H1 (cell line): ENCODE measurements around the gene GULP1. TPM values are rescaled to one million over a fixed set of nuclear protein-coding genes. Genes with fewer than 3 reads are reported as not detected.

Experiments used
- CTCF ChIA-PET: fragments of 300-600 bp; sonication (Branson Sonifier 250); formaldehyde crosslinking; loops from one replicate; lab custom pipeline; 2021; ENCODE audit not compliant: partially characterized antibody; lab: Charles Lee
- POLR2A ChIA-PET: fragments of 300-600 bp; sonication (Branson Sonifier 250); formaldehyde crosslinking; loops from one replicate; lab custom pipeline; 2021; ENCODE audit warnings: inconsistent platforms; ENCODE audit not compliant: partially characterized antibody; lab: Charles Lee
- DNase-seq, 2 experiments: peaks; one replicate each; pipeline versions ENCODE4 v3.0.0 to v3.0.0-alpha.2; 2010 to 2022; ENCODE audit warnings: low spot score in 2 of 2, low read depth in 1 of 2, mixed read lengths in 1 of 2
- FAIRE-seq: peaks from 2 replicates; lab custom pipeline; 2011; peaks lifted over from hg19 to GRCh38; lab: Jason Lieb, UNC
- H2AFZ ChIP-seq: 2 replicates; pipeline ENCODE4 v1.8.1; 2012; ENCODE audit warnings: low read length, inconsistent platforms
- H2AK5ac ChIP-seq: 2 replicates; pipeline ENCODE4 v1.6.1; 2013; ENCODE audit warnings: low read depth, low read length
- H2BK120ac ChIP-seq: replicated peaks from 2 replicates; pipeline ENCODE3; 2013; ENCODE audit warnings: low read depth, low read length, inconsistent platforms
- H2BK12ac ChIP-seq: 2 replicates; pipeline ENCODE4 v1.6.1; 2013; ENCODE audit warnings: low read depth, low read length
- H2BK15ac ChIP-seq: 2 replicates; pipeline ENCODE4 v1.6.1; 2013; ENCODE audit warnings: low read length
- H2BK20ac ChIP-seq: 2 replicates; pipeline ENCODE4 v1.6.1; 2013; ENCODE audit warnings: low read length
- H2BK5ac ChIP-seq: 2 replicates; pipeline ENCODE4 v1.6.1; 2013; ENCODE audit warnings: low read depth, low read length
- H3K14ac ChIP-seq: 2 replicates; pipeline ENCODE4 v1.6.1; 2013; ENCODE audit warnings: inconsistent platforms; ENCODE audit not compliant: insufficient read length
- H3K18ac ChIP-seq: 2 replicates; pipeline ENCODE4 v1.6.1; 2013; ENCODE audit warnings: low read length; ENCODE audit errors: extremely low read depth
- H3K23ac ChIP-seq: 2 replicates; pipeline ENCODE4 v1.6.1; 2013; ENCODE audit warnings: inconsistent platforms; ENCODE audit not compliant: insufficient read length
- H3K23me2 ChIP-seq: 2 replicates; pipeline ENCODE4 v1.6.1; 2013; ENCODE audit warnings: low read depth, low read length
- H3K27ac ChIP-seq: 2 replicates; pipeline ENCODE4 v1.6.1; 2011; ENCODE audit warnings: low read depth, low read length, inconsistent platforms
- H3K27me3 ChIP-seq, 4 experiments: replicated peaks in 1 of 4; 1 replicate in 1 of 4; 2 replicates in 3 of 4; pipeline versions ENCODE4 v1.6.1 to v1.8.1; 2011 to 2013; ENCODE audit warnings: low read length in 3 of 4, mild to moderate bottlenecking in 3 of 4, inconsistent platforms in 2 of 4, mixed read lengths in 2 of 4, moderate library complexity in 1 of 4; ENCODE audit not compliant: control insufficient read depth in 3 of 4, insufficient read depth in 3 of 4; ENCODE audit errors: extremely low read depth in 1 of 4
- H3K36me3 ChIP-seq, 4 experiments: 2 replicates each; pipeline versions ENCODE4 v1.6.1 to v1.8.1; 2011 to 2013; ENCODE audit warnings: mild to moderate bottlenecking in 4 of 4, low read length in 3 of 4, moderate library complexity in 2 of 4, control low read depth in 1 of 4, inconsistent platforms in 1 of 4; ENCODE audit not compliant: insufficient read depth in 4 of 4, control insufficient read depth in 2 of 4
- H3K4ac ChIP-seq: replicated peaks from 2 replicates; pipeline ENCODE3; 2013; ENCODE audit warnings: low read length, low read depth, mixed read lengths, inconsistent platforms; ENCODE audit not compliant: insufficient read length
- H3K4me1 ChIP-seq, 4 experiments: replicated peaks in 1 of 4; 1 replicate in 1 of 4; 2 replicates in 3 of 4; pipeline versions ENCODE4 v1.6.1 to v1.8.1; 2011 to 2013; ENCODE audit warnings: low read length in 3 of 4, inconsistent platforms in 2 of 4, mixed read lengths in 1 of 4; ENCODE audit not compliant: insufficient read depth in 4 of 4, control insufficient read depth in 3 of 4
- H3K4me2 ChIP-seq, 2 experiments: 2 replicates each; pipeline versions ENCODE4 v1.6.1 to v1.8.1; 2011 to 2013; ENCODE audit warnings: low read depth in 2 of 2, low read length in 2 of 2, control low read depth in 1 of 2, inconsistent platforms in 1 of 2, mild to moderate bottlenecking in 1 of 2; ENCODE audit not compliant: insufficient read depth in 1 of 2
- H3K4me3 ChIP-seq, 4 experiments: fragments of 200-600, 300-600 bp in 1 of 4; sonication (generic), shearing (Covaris generic), sonication (Bioruptor Twin) in 1 of 4; 2 replicates each; pipeline versions ENCODE4 v1.5.1 to v1.8.1; 2011 to 2016; ENCODE audit warnings: low read length in 4 of 4, low read depth in 3 of 4, control low read depth in 2 of 4, inconsistent platforms in 2 of 4, mild to moderate bottlenecking in 2 of 4, mixed read lengths in 1 of 4, moderate library complexity in 1 of 4; ENCODE audit not compliant: insufficient read depth in 2 of 4; ENCODE audit errors: extremely low read depth in 1 of 4
- H3K56ac ChIP-seq: replicated peaks from 2 replicates; pipeline ENCODE3; 2013; ENCODE audit warnings: low read depth, mild to moderate bottlenecking, mixed read lengths, low read length, inconsistent platforms; ENCODE audit not compliant: insufficient read length
- H3K79me1 ChIP-seq: 2 replicates; pipeline ENCODE4 v1.6.1; 2013; ENCODE audit warnings: low read depth, low read length, control low read depth
- H3K79me2 ChIP-seq, 2 experiments: 2 replicates each; pipeline versions ENCODE4 v1.6.1 to v1.8.1; 2012 to 2013; ENCODE audit warnings: low read length in 2 of 2, mild to moderate bottlenecking in 2 of 2, inconsistent platforms in 1 of 2; ENCODE audit not compliant: insufficient read depth in 2 of 2, control insufficient read depth in 1 of 2
- H3K9ac ChIP-seq, 4 experiments: replicated peaks in 1 of 4; 1 replicate in 1 of 4; 2 replicates in 3 of 4; pipeline versions ENCODE4 v1.6.1 to v1.8.1; 2011 to 2013; ENCODE audit warnings: low read depth in 3 of 4, low read length in 3 of 4, control low read depth in 2 of 4, mild to moderate bottlenecking in 2 of 4, moderate library complexity in 2 of 4, inconsistent platforms in 1 of 4; ENCODE audit errors: extremely low read depth in 1 of 4
- H3K9me3 ChIP-seq, 2 experiments: 2 replicates each; pipeline versions ENCODE4 v1.6.1 to v1.8.1; 2012 to 2013; ENCODE audit warnings: mild to moderate bottlenecking in 2 of 2, moderate library complexity in 2 of 2, control low read depth in 1 of 2, inconsistent platforms in 1 of 2, low read depth in 1 of 2, low read length in 1 of 2, mixed read lengths in 1 of 2; ENCODE audit not compliant: insufficient read depth in 2 of 2
- H4K20me1 ChIP-seq, 2 experiments: replicated peaks in 1 of 2; 2 replicates each; pipeline versions ENCODE3 to v1.8.1; 2011 to 2013; ENCODE audit warnings: inconsistent platforms in 2 of 2, low read length in 2 of 2, mild to moderate bottlenecking in 1 of 2; ENCODE audit not compliant: insufficient read depth in 2 of 2, control insufficient read depth in 1 of 2
- H4K5ac ChIP-seq: 2 replicates; pipeline ENCODE4 v1.6.1; 2013; ENCODE audit warnings: low read length, low read depth, mixed read lengths, inconsistent platforms; ENCODE audit not compliant: insufficient read length
- H4K8ac ChIP-seq: 2 replicates; pipeline ENCODE4 v1.8.0; 2013; ENCODE audit warnings: mild to moderate bottlenecking, moderate library complexity, low read length, inconsistent platforms; ENCODE audit not compliant: insufficient read depth; ENCODE audit errors: extremely low read depth
- H4K91ac ChIP-seq: replicated peaks from 2 replicates; pipeline ENCODE3; 2013; ENCODE audit warnings: low read length, mixed read lengths, inconsistent platforms; ENCODE audit not compliant: insufficient read length
- ATF2 ChIP-seq: IDR thresholded peaks from 2 replicates; pipeline ENCODE4 v1.6.1; 2012; ENCODE audit warnings: low read length, inconsistent platforms
- BCL11A ChIP-seq, 2 experiments: IDR thresholded peaks; one replicate each; pipeline ENCODE4 v1.6.1; 2011; ENCODE audit warnings: low read depth in 2 of 2, low read length in 2 of 2, mild to moderate bottlenecking in 2 of 2
- CTBP2 ChIP-seq: IDR thresholded peaks from 2 replicates; pipeline ENCODE4 v1.7.0; 2011; ENCODE audit warnings: borderline replicate concordance, mild to moderate bottlenecking, moderate library complexity, mixed read lengths, low read length; ENCODE audit not compliant: insufficient read depth, insufficient read length
- CTCF ChIP-seq, 3 experiments: IDR thresholded peaks; 1 replicate in 2 of 3; 2 replicates in 1 of 3; pipeline versions ENCODE4 v1.5.1 to v1.6.1; 2011; ENCODE audit warnings: low read length in 3 of 3, mild to moderate bottlenecking in 3 of 3, inconsistent platforms in 2 of 3, low read depth in 1 of 3, moderate library complexity in 1 of 3; ENCODE audit not compliant: insufficient read depth in 1 of 3; ENCODE audit errors: control extremely low read depth in 1 of 3
- KDM5A ChIP-seq: fragments of 200-600 bp; IDR thresholded peaks from 2 replicates; pipeline ENCODE4 v1.7.1; 2012; ENCODE audit warnings: mild to moderate bottlenecking, low read length, inconsistent platforms, mixed read lengths
- MAFK ChIP-seq: IDR thresholded peaks from 2 replicates; pipeline ENCODE4 v1.6.1; 2012; ENCODE audit warnings: low read depth, mild to moderate bottlenecking, improper control_type of control experiment, low read length
- MAX ChIP-seq: IDR thresholded peaks from 2 replicates; pipeline ENCODE4 v1.6.1; 2012; ENCODE audit warnings: inconsistent platforms
- NRF1 ChIP-seq: IDR thresholded peaks from 2 replicates; pipeline ENCODE4 v1.6.1; 2011; ENCODE audit warnings: mild to moderate bottlenecking, low read depth, low read length, improper control_type of control experiment
- SP4 ChIP-seq: IDR thresholded peaks from 2 replicates; pipeline ENCODE4 v1.6.1; 2012; ENCODE audit warnings: low read length, inconsistent platforms
- TCF12 ChIP-seq: IDR thresholded peaks from 2 replicates; pipeline ENCODE4 v1.6.1; 2011; ENCODE audit warnings: low read depth, mild to moderate bottlenecking, low read length
- YY1 ChIP-seq: IDR thresholded peaks from 2 replicates; pipeline ENCODE4 v1.6.1; 2011; ENCODE audit warnings: low read depth, mild to moderate bottlenecking, low read length
- polyA plus RNA-seq, 7 experiments: library from polyadenylated mRNA; depleted of rRNA in 3 of 7; stranded (reverse) in 5 of 7; unstranded in 2 of 7; fragments of >200 nt in 5 of 7; fragments of 200-250 nt in 2 of 7; gene quantifications; 1 replicate in 5 of 7; 2 replicates in 1 of 7; 4 replicates in 1 of 7; pipeline versions ENCODE4 v1.2.1 to v1.2.3, GENCODE V29; 2011 to 2013; ENCODE audit warnings: missing spikeins in 2 of 7, mixed read lengths in 2 of 7
- total RNA-seq: library from RNA; stranded (reverse); fragmentation: NEBNext Ultra II Directional; extraction: Animal tissue kit (Norgen Biotek cat#: 25700); gene quantifications from 2 replicates; pipeline ENCODE4 v1.2.1, GENCODE V29; 2021

Gene GULP1
- total and polyA plus RNA-seq, 2 of the 8 experiments (the other 6 are each of a cell fraction or from before 2014, with no cell fraction given), result 69.7 to 139 TPM

GRCh38 chr2:188345426-188345825 lies 53.8 kb downstream of the GULP1 start:
- no peak overlapping the region for H2BK20ac ChIP-seq
- no peak overlapping the region for H4K5ac ChIP-seq
- H4K91ac ChIP-seq, result no peak overlapping the region
- H3K4ac ChIP-seq, result no peak overlapping the region
- POLR2A ChIA-PET, result interaction anchor here (2.4 to 2.5 kb wide), 2 partner anchors 8 to 11 kb away, joined by 9 read pairs; no protein-coding TSS in a partner anchor
- H2BK15ac ChIP-seq, result no peak overlapping the region
- CTCF ChIA-PET, result interaction anchor here (1.0 to 2.0 kb wide), 2 partner anchors 9 to 26 kb away, joined by 4 to 6 read pairs; no protein-coding TSS in a partner anchor
- H3K4me1 ChIP-seq, result peaks cover under 1 to 7% (median 4%) of the 10 kb centered on the region in 4 experiments; a peak in 5 of 7 replicates
- H3K23me2 ChIP-seq, result no peaks in the 10 kb centered on the region
- H3K36me3 ChIP-seq, result no peaks in the 10 kb centered on the region; a peak in 1 of 8 replicates
- no peak overlapping the region for H3K18ac ChIP-seq
- no peaks in the 10 kb centered on the region for H3K9me3 ChIP-seq
- H4K20me1 ChIP-seq, result peaks cover 0 to 8% of the 10 kb centered on the region in 2 experiments
- no peak overlapping the region for H2AFZ ChIP-seq
- H3K23ac ChIP-seq, result no peak overlapping the region
- H3K27me3 ChIP-seq, result no peaks in the 10 kb centered on the region
- no peak overlapping the region for H2AK5ac ChIP-seq
- H4K8ac ChIP-seq, result no peak overlapping the region
- no peak overlapping the region for H3K4me3 ChIP-seq
- no peak overlapping the region for H2BK12ac ChIP-seq
- H3K56ac ChIP-seq, result no peak overlapping the region
- no peak overlapping the region for H3K9ac ChIP-seq
- no peak overlapping the region for H3K27ac ChIP-seq
- no peak overlapping the region for H3K4me2 ChIP-seq
- no peak overlapping the region for H3K14ac ChIP-seq
- FAIRE-seq, result no peak
- no peak overlapping the region for H2BK120ac ChIP-seq
- no peak for DNase-seq
- H2BK5ac ChIP-seq, result no peak overlapping the region
- H3K79me2 ChIP-seq, result peaks cover 4 to 99% of the 10 kb centered on the region in 2 experiments
- H3K79me1 ChIP-seq, result peaks cover 2% of the 10 kb centered on the region
- TF ChIP-seq MAX, result no peak
- no peak for TF ChIP-seq KDM5A
- no peak for TF ChIP-seq MAFK
- TF ChIP-seq CTCF (IDR thresholded peaks at IDR 0.05; ENCODE audit: control extremely low read depth in 1 of 3, insufficient read depth in 1 of 3, low read depth in 1 of 3, low read length in 3 of 3), result no peak
- TF ChIP-seq NRF1, result no peak
- no peak for TF ChIP-seq ATF2
- no peak for TF ChIP-seq SP4
- no peak for TF ChIP-seq CTBP2
- TF ChIP-seq TCF12, result no peak
- no peak for TF ChIP-seq BCL11A (IDR thresholded peaks at IDR 0.05; ENCODE audit: low read depth in 2 of 2, low read length in 2 of 2)
- no peak for TF ChIP-seq YY1
